BJ (cell line): ENCODE results near the gene TAF4. TPM values are rescaled to one million over a fixed set of nuclear protein-coding genes. Genes with fewer than 3 reads are reported as not detected.
"Not testable (repeated sequence)": the region's sequence is repeated elsewhere in the genome, so short reads cannot be mapped to it uniquely, and the experiment has no call there.

Experiments
- CTCF ChIA-PET: fragments of 350-600 bp; formaldehyde crosslinking; extraction: SDS; loops from one replicate; lab custom pipeline; 2021; ENCODE audit warnings: antibody characterized with exemption, inconsistent platforms; lab: Yijun Ruan, JAX
- POLR2A ChIA-PET: fragments of 300-600 bp; sonication (Branson Sonifier 250); formaldehyde crosslinking; extraction: SDS; loops from one replicate; lab custom pipeline; 2021; ENCODE audit warnings: antibody characterized with exemption; lab: Charles Lee
- DNase-seq: peaks from one replicate; pipeline ENCODE4 v3.0.0-alpha.2; 2011; ENCODE audit warnings: low read depth
- H3K27me3 ChIP-seq: 2 replicates; pipeline ENCODE4 v1.6.0; 2011; ENCODE audit warnings: low read length; ENCODE audit not compliant: control insufficient read depth, insufficient read depth
- H3K36me3 ChIP-seq: 2 replicates; pipeline ENCODE4 v1.5.1; 2011; ENCODE audit warnings: low read length; ENCODE audit not compliant: control insufficient read depth, insufficient read depth
- H3K4me3 ChIP-seq: 2 replicates; pipeline ENCODE4 v1.5.1; 2011; ENCODE audit warnings: low read depth, mild to moderate bottlenecking, control low read depth, low read length
- polyA plus RNA-seq: library from polyadenylated mRNA; depleted of rRNA; stranded (reverse); fragments of >200 nt; gene quantifications from 2 replicates; pipeline ENCODE4 v1.2.3, GENCODE V29; 2011
- TF ChIP-seq, protein P1 (sequence below): IDR thresholded peaks from 2 replicates; pipeline ENCODE4 v1.5.1; 2011; ENCODE audit warnings: low read depth, mild to moderate bottlenecking, control low read depth, inconsistent platforms, low read length, moderate library complexity; ENCODE audit not compliant: insufficient read depth

TAF4 gene
- polyA plus RNA-seq, 1 experiment, result 1.2 TPM

DNA sequence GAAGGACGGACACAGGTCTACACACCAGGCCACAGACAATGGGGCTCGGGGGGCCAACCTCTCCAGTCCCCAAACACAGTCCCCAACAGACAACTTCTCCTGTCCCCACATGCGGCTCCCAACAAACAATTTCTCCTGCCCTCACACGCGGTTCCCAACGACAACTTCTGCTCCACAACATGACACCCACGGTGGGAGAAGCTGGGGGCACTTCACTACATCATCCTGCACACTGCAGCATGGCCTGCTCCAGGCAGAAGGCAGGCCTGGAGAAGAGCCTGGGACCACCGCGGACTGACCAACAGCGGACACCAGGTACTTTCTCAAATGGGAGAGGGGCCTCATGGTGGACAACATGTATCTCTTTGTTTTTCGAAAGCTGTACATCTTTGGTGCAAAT, 6.7 kb downstream of the TAF4 start:
- H3K4me3 ChIP-seq, result no peak overlapping the region
- TF ChIP-seq, protein P1, sequence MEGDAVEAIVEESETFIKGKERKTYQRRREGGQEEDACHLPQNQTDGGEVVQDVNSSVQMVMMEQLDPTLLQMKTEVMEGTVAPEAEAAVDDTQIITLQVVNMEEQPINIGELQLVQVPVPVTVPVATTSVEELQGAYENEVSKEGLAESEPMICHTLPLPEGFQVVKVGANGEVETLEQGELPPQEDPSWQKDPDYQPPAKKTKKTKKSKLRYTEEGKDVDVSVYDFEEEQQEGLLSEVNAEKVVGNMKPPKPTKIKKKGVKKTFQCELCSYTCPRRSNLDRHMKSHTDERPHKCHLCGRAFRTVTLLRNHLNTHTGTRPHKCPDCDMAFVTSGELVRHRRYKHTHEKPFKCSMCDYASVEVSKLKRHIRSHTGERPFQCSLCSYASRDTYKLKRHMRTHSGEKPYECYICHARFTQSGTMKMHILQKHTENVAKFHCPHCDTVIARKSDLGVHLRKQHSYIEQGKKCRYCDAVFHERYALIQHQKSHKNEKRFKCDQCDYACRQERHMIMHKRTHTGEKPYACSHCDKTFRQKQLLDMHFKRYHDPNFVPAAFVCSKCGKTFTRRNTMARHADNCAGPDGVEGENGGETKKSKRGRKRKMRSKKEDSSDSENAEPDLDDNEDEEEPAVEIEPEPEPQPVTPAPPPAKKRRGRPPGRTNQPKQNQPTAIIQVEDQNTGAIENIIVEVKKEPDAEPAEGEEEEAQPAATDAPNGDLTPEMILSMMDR, result no peak
- peaks cover 1% of the 10 kb centered on the region; the same call in 1 of the 2 replicates for H3K36me3 ChIP-seq
- no peaks in the 10 kb centered on the region for H3K27me3 ChIP-seq
- ChIA-PET POLR2A (no interaction called here), CTCF (interaction anchor here (1.3 kb wide), 1 partner anchor 10 kb away, joined by 3 read pairs; no protein-coding TSS in a partner anchor)
- no peak for DNase-seq

DNA sequence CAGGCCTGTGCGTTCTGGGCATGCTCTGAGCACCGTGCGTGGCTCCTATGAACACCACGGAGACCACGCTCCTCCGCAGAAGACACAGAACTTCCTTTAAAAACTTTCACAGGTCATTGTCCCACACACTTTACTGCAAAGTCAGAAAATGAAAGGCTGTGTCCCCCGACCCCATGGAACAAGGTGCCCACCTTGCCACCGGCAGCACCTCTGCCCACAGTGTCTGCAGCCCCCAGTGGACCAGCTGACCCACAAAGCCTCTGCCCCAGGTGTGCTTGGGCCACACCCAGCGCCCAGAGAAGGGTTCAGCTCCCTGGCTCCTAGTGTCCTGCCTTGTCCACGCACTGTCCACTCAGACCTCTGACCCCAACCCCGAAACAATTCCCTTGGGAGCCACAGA, 8.7 kb downstream of the TAF4 start:
- TF ChIP-seq, protein P1, result no peak
- ChIA-PET POLR2A (no interaction called here), CTCF (no interaction called here)
- H3K27me3 ChIP-seq, result no peaks in the 10 kb centered on the region
- DNase-seq, result no peak
- H3K36me3 ChIP-seq, result peaks cover 1% of the 10 kb centered on the region; the same call in 1 of the 2 replicates
- H3K4me3 ChIP-seq, result no peak overlapping the region

DNA sequence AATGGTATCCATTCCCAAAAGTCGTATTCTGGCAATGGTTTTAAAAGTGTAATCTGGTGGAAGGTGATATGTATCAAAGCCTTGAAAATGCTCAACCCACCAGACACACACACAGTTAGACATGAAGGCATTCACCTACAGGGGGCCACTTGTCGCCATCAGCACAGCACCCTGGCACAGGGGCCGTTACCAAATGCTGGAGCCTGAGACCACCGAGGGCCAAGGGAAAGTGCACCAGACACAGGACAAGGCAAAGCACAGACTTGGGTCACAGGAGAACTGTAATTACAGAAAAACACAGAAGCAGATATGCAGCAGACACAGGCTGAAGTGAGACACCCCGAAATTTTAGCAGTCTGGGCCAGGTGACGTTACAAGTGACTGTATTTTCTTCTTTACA, 9.3 kb downstream of the TAF4 start:
- H3K27me3 ChIP-seq, result no peaks in the 10 kb centered on the region
- DNase-seq, result no peak
- H3K4me3 ChIP-seq, result no peak overlapping the region
- CTCF ChIA-PET, result no interaction called here
- peaks cover 1% of the 10 kb centered on the region; the same call in 1 of the 2 replicates for H3K36me3 ChIP-seq
- TF ChIP-seq, protein P1, result no peak
- POLR2A ChIA-PET, result no interaction called here

DNA sequence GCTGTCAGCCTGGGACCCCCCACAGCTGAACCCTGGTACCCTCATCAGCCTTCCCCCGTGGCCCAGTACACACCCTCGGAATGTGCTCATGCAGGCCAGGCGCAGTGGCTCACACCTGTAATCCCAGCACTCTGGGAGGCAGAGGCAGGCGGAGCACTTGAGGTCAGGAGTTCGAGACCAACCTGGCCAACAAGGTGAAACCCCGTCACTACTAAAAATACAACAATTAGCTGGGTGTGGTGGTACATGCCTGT, 9.9 kb downstream of the TAF4 start:
- CTCF ChIA-PET, H3K27me3 ChIP-seq, DNase-seq, POLR2A ChIA-PET, H3K36me3 ChIP-seq, H3K4me3 ChIP-seq: not testable (repeated sequence)

DNA sequence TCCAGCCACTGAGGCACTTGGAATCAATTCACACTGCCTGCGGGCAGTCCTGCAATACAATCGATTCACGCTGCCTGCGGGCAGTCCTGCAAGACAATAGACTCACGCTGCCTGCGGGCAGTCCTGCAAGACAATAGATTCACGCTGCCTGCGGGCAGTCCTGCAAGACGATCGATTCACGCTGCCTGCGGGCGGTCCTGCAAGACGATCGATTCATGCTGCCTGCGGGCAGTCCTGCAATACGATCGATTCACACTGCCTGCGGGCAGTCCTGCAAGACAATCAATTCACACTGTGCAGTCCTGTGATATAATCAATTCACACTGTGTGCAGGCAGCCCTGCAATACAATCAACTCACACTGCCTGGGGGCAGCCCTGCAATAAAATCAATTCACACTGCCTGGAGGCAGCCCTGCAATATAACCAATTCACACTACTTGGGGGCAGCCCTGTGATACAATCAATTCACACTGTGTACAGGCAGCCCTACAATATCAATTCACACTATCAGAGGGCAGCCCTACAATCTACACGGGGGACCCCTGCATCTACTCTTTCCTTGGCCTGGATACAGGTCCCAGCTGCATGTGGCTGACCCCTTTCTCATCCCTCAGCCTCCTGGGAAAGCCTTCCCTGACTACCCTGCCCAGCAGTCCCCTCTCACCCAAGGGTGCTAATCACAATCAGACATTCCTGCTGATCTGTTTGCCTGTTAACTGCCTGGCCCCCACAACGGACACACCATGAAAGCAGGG, 10.4 kb downstream of the TAF4 start:
- ChIA-PET CTCF (no interaction called here), POLR2A (no interaction called here)
- Histone ChIP-seq H3K27me3 (no peaks in the 10 kb centered on the region), H3K36me3 (peaks cover 1% of the 10 kb centered on the region; the same call in 1 of the 2 replicates), H3K4me3 (no peak overlapping the region)
- TF ChIP-seq, protein P1, result no peak
- DNase-seq, result no peak
